Epithelial cell of umbilical artery (primary cell): Measurements from ENCODE around the gene ZNF37A. TPM values are rescaled to one million over a fixed set of nuclear protein-coding genes. Genes with fewer than 3 reads are reported as not detected.

Source experiments
- total RNA-seq: library from RNA; depleted of rRNA; stranded (reverse); fragments of >200 nt; gene quantifications from 2 replicates; pipeline ENCODE4 v1.2.3, GENCODE V29; 2014

The ZNF37A gene
- total RNA-seq = 7.1 and 13.7 TPM in 2 replicates

GRCh38 chr10:38094158-38094926, at the start of gene ZNF37A:
Gene ZNF37A, plus strand, starts transcription at chr10:38094337. Its CDS starts 2,281 bp downstream, at chr10:38096618.

Other genes starting within 250 kb of the ZNF37A start
- gene ZNF248, start 236.7 kb upstream of the ZNF37A start, total RNA-seq = 4.5 and 6.8 TPM in 2 replicates
- gene ZNF25, start 117.7 kb upstream of the ZNF37A start, total RNA-seq = 5.5 and 6.1 TPM in 2 replicates
- 9.7 and 13.5 TPM in 2 replicates for gene ZNF33A, start 83.7 kb upstream of the ZNF37A start, total RNA-seq